Left forelimb (tissue), 1 donor: ENCODE results near the gene MROH7.

Source experiments
- DNase-seq: peaks from one replicate; pipeline ENCODE4 v3.0.0-alpha.2; 2018; ENCODE audit warnings: low spot score

MROH7 gene

DNA sequence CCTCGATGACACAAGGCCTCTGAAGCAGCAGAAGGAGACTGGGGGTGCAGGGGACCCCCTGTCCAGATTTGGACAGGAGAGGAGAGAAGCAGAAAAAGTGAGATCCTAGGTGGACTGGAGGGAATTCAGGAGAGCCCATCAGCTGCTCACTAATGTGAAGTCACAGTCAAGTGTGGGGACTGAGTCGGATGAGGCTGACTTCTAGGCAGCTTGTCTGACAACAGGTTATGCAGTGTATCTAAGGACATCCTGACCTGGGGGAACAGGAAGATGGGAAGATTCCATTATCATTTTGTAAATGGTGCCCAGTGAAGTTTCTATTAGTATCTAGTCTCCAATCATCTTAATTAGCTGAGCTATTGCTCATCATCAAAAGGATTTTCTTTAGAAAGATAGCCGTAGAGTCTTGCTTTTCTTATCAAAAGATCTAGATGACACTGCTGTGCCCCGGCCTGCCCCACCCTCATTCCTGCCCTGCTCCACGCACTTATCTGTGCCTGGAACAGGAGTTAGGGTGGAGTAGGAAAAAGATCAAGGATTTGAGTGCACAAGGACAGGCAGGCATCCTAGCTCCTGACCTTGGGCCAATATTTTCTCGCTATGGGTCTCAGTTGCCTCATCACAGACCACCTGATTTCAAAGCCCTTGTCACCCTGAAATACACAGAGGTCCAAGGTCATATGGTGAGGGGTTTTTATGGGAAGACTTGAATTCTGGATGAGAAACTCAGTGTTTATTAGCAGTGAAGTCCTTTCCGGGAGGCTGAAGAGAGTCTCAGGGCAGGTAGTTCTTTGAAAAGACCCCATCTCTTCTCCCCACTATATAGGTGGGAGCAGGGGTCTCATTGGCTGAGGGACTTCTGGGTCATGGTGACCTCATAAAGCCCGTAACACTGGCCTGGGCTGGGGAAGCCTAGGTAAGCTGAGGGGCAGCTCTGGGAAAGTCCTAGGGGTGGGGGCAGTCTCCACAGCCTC lies at the start of gene MROH7:
Gene MROH7, plus strand, starts transcription at position 924 of the 974 bp plus-strand sequence. CDS start 11,141 bp downstream, outside the sequence.
- DNase-seq = no peak

GRCh38 chr1:54593571-54594160 lies 47.9 kb upstream of the MROH7 start:
- no peak for DNase-seq

DNA sequence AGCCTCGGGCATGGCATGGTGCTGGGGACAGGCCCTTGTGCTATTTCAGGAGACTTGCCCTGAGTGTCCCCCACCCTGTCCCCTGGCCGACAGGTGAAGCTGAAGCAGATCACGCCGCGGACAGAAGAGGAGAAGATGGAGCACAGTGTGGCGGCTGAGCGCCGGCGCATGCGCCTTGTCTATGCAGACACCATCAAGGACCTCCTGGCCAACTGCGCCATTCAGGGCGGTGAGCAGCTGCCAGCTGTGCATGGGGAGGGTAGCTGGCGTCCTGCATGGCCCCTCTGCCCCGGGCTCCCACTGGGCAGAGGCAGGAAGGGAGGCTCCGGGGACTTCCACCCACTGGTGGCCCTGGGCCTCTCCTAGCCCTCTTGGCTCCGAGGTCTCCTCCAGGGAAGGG lies 47.1 kb upstream of the MROH7 start:
- DNase-seq = no peak

GRCh38 chr1:54595956-54596498 lies 45.6 kb upstream of the MROH7 start:
- no peak for DNase-seq

- DNase-seq = no peak
These were observed 44.8 kb upstream of the MROH7 start for GRCh38 chr1:54596756-54597155.

DNA sequence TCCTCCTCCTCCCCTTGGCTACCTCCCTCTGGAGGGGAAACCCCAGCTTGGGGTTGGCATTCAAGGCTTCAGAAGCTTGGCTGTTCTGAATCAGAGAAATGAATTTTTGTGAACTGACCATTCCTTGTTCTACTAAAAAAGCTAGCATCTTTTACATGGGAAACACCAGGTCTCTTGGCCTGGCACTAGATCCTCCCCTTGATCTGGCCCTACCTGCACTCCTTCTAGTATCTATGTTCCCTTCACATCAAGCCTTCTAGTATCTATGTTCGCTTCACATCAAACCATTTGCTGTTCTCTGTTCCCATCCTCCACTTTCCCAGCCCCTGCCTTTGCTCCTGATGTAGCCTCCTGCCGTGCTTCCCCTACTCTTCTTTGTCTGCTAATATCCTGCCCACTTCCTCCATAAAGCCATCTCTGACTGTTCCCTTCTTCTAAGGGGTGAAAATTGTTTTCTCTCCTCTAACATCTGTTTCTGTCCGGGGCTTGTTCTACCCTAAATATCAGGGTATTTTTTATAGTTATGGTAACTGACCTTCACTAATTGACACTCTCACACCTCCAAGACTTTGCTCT lies 44.0 kb upstream of the MROH7 start:
- no peak for DNase-seq

- DNase-seq = no peak
These were observed 42.3 kb upstream of the MROH7 start for GRCh38 chr1:54599211-54599823.

DNA sequence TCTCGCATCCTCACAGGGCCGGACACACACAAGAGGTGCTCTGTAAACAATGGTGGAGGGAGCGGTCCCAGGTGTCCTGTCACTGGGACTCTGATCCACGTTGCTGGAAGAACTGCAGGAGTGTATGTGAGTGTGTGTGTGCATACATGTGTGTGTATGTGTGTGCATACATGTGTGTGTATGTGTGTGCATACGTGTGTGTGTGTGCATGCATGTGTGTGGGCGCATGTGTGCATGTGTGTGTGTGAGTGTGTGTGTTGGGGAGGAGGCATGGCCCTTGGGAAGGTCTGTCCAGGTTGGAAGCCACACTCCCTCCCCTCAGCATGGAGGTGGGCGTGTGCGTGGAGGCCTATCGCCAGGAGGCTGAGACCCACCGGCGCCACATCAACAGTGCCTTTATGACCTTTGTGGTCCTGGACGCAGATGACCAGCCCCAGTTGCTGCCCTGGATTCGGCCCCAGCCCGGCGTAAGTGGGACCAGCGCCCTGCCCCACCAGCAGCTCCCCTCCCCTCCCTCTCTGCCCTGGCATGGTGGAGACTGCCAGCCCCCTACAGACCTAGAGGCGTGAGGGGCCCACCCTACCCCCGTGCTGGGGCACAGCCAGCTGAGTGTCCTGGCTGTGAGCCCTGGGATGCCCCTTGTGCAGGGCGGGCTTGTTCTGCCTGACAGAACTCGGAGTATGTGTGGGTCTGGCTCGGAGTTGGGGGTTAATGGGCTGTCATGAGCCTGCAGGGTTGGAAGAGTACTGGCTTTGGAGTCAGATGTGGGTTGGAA lies 40.5 kb upstream of the MROH7 start:
- no peak for DNase-seq

DNA sequence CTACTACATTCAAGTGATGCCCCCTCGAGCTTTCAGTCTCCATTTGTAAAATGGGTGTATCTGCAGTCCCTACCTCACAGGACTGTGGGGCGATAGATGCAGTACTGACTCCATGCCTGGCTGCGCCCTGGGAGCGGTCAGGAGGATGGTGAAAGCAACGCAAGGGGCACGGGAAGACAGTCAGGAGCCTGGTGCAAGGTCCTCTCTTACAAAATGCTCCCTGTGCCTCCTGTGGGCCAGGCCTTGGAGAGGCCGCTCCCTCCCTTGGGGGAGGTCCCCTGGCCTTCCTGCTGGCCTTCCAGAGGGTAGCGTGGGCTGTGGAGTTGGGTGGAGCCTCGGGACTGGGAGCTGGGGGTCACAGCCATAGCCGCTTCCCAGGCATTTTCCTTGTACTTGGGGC lies 39.9 kb upstream of the MROH7 start:
- DNase-seq = no peak

- no peak for DNase-seq
These were observed 39.0 kb upstream of the MROH7 start for GRCh38 chr1:54602554-54602953.

DNA sequence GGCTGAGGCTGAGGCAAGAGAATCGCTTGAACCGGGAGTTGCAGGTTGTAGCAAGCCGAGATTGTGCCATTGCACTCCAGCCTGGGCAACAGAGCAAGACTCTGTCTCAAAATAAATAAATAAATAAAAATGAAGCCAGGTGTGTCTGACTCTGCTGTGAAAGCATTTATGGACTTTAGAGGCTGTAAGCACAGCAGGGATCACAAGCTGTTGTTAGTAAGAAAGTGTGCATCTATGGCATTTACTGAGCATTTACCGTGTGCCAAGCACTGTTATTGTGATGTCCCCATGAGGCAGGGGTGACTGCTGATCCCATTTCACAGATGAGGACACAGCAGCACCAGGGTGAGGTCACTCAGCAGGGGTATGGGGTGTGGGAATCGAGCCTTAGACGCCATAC lies 38.3 kb upstream of the MROH7 start:
- DNase-seq = no peak

- no peak for DNase-seq
These were observed 37.5 kb upstream of the MROH7 start for GRCh38 chr1:54604051-54604450.

DNA sequence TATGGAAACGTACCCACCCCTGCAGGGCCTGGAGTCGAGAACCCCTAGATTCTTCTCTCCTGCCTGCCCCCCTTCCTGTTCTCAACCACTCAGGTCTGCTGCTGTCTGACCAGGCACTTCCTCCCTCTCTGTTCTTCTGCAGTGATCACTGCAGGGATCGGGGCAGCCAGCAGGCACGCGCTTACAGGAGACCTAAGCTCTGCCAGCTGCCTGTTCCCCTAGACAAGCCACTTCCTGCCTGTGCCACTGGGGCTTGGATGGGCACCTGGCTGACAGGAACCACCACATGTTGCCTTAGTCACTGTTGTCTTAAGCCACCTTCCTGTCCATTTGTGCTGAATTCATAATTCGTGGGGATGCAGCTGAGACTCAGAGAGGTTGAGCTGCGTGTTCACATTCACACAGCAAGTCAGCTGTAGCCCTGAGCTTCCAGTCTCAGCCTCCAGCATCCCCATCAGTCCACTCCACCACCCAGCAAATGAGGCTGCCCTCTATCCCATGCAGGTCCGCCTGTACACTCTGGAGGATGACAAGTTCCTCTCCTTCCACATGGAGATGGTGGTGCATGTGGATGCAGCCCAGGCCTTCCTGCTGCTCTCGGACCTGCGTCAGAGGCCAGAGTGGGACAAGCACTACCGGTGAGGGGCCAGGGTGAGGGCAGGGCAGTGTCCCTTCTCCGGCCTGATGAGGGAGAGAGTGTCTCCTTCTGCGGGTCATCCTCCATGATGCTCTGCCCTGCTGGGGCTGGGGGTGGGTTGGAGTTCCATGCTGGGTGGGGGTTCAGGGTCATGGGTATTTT lies 36.8 kb upstream of the MROH7 start:
- DNase-seq = no peak

- DNase-seq = no peak
These were observed 35.2 kb upstream of the MROH7 start for GRCh38 chr1:54606096-54606989.

DNA sequence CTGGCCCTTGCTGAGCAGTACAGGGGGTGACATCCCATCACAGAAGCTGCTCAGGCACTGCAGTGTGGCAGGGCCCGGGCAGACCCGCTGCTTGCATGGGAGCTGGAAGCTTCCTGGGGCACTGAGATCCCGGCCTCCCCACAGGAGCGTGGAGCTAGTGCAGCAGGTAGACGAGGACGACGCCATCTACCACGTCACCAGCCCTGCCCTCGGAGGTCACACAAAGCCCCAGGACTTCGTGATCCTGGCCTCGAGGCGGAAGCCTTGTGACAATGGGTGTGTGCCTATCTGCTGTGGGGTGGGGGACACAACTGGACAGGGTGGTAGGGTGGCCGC lies 34.6 kb upstream of the MROH7 start:
- no peak for DNase-seq

DNA sequence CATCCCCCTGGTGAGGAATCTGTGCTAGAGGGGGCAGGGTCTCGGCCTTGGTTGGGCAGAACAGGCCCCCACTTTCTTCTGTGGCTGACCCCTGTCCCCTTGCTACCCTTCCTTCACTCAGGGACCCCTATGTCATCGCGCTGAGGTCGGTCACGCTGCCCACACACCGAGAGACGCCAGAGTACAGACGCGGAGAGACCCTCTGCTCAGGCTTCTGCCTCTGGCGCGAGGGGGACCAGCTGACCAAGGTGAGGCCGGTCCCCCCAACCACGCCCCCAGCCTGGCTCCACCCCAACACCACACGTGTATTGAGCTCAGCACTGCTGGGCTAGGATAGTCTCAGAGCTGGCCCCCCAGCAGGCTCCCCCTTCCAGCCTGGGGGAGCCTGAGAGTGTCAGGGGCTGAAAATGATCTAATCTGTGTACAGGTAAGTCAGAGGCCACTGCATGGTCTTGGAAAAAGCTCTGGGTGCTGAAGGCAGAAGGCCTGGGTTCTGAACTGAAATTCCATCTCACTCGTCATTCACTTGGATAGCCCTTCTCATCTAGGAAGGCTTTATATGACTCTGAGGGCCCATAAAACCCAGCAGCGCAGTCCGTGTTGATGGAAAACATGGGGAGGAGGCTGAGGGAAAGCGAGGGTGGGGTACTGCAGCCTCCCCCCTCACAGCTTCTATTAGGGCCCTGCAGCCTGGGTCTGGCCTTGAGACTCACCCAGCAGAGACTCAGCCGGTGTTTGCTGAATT lies 33.6 kb upstream of the MROH7 start:
- no peak for DNase-seq

GRCh38 chr1:54608566-54609230 lies 32.9 kb upstream of the MROH7 start:
- no peak for DNase-seq

DNA sequence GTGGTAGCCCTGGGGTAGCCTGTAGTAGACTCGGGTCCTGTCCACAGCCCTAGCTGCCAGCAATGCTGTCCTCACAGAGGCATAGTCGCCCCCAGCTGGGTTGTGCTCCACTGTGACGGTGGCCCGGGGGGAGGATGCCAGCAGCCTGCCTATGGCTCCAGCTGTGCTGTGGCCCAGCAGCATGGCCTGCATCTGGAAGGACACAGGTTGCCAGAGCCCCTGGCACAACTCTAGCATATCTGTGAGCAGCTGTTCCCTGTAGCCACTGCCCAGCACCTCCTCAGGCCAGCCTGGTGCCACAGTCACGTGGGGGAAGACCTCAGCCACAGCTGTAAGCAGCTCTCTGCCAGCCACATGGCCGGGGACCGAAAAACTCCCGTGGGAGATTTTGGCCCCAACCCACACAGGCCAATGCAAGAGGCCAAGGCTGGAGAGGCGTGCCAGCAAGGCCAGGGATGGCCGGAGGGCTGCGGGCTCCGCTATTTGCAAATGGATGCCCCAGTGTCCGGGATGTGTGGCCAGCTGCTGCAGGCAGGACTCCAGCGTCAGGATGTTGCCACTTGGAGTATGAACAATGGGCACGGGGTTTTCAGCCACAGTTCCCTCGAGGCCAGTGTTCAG lies 32.2 kb upstream of the MROH7 start:
- DNase-seq = no peak
